Hematopoietic multipotent progenitor cell treated with erythropoietin and hydrocortisone succinate and interleukin-3 and kit ligand, for 6 days (in vitro differentiated cells): ENCODE results near the gene SCUBE2.
"Not testable (repeated sequence)": the region's sequence is repeated elsewhere in the genome, so short reads cannot be mapped to it uniquely, and the experiment has no call there.

Experiments used
- DNase-seq: peaks from one replicate; pipeline ENCODE4 v3.0.0-alpha.2; 2015

SCUBE2 gene

GRCh38 chr11:9039863-9040262 is 51.5 kb downstream of the SCUBE2 start:
- no peak for DNase-seq

GRCh38 chr11:9039198-9039597 is 52.2 kb downstream of the SCUBE2 start:
- no peak for DNase-seq

DNA sequence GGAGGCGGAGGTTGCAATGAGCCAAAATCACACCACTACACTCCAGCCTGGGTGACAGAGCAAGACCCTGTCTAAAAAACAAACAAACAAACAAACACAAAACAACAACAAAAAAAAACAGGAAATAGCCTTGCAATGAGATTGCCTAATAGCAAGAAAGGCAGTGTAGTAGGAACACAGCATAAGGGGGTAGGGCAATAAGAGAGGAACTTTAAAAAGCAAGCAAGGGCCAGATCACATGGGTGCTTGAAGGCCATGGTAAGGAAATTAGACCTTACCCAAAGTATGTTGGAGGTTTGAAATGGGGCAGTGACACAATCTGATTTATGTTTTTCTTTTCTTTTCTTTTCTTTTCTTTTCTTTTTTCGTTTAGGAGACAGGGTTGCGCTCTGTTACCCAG is 52.9 kb downstream of the SCUBE2 start:
- DNase-seq = no peak

DNA sequence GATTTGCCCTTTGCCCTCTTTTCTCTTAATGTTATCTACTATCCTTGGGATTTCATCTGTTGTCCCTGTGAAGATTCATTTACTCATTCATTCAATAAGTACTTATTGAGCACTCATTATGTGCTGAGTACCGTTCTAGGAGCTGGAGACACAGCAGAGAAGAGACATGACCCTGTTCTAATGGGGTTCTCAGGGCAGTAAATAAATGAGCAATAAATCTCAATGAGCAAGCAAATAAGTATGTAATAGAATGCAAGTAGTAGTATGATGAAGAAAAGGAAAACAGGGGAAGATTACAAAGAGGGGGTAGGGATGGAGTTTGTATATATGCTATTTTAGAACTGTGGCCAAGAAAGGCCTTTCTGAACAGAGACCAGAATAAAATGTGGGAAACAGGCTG is 53.4 kb downstream of the SCUBE2 start:
- no peak for DNase-seq

DNA sequence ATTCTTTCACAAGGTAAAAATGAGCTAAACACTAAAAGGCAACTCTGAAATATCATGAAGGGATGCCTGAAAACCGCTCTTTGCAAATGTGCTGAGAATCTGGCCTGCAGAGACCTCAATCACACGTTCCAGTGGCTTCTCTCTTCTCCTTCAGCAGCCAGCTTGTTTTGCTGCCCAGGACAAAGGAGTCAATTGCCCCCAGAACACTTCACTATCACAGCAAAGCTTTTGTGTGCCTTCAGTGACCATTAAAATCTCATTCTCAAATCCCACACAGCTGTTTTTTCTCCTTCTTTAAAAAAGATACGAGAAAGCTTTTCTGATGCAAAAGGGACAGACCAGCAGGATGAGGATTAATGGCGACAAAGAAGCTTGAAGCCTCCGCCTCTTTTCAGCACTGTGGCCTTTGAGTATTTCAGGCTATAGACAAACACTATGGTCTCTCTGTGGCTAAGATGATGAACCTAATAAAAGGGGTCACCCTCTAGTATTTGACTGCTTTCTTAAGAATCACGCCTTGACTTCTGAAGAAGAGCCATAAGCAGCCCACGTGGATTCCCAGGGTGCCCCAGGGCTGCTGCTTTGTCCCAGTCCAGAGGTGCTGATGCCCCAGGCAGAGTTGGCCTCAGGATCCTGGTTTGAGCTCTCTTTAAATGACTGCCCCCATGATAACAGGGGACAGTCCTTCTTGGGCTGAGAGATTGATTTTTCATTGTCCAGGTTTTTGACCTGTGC is 54.2 kb downstream of the SCUBE2 start:
- DNase-seq = no peak

GRCh38 chr11:9030601-9031000 is 60.8 kb downstream of the SCUBE2 start:
- no peak for DNase-seq

DNA sequence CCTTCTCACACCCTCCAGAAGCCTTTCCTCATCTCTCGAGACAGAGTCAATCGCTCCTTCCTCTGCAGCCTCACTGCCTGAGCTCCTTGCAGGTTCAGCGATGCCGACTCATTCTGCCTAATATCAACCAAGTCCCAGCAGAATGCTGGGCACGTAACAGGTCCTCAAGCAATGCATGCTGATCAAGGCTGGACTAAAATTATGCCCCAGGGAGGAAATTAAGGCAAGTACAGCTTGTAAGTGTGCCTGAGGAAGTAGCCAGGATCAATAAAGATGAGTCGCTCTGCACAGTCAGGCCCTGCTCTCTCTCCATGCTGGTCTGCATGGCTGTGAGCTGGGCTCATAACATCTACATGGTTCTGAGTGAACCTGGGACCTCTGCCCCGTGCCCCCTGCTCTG is 62.0 kb downstream of the SCUBE2 start:
- no peak for DNase-seq

GRCh38 chr11:9028581-9028980 is 62.8 kb downstream of the SCUBE2 start:
- DNase-seq = no peak

- no peak for DNase-seq
These were observed 66.1 kb downstream of the SCUBE2 start for GRCh38 chr11:9025101-9025850.

- DNase-seq = no peak
These were observed 68.3 kb downstream of the SCUBE2 start for GRCh38 chr11:9022961-9023680.

DNA sequence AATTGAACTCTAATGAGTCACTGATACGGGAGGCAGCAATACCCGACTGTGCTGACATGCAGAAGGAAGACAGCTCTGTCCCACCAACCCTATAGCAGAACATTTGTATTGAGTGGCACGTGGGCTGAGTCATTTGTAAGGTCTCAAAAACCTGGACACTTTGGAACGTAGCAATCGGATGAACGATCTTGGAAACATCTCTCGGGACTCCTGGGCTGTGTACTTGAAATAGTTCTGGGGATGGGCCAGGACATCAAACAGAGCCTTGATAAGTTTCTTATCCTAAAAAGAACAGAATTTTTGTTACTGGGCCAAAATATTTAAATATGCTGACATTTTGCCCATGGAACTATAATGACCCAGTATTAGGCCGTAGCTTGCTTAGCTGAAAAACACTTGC is 70.5 kb downstream of the SCUBE2 start:
- no peak for DNase-seq

DNA sequence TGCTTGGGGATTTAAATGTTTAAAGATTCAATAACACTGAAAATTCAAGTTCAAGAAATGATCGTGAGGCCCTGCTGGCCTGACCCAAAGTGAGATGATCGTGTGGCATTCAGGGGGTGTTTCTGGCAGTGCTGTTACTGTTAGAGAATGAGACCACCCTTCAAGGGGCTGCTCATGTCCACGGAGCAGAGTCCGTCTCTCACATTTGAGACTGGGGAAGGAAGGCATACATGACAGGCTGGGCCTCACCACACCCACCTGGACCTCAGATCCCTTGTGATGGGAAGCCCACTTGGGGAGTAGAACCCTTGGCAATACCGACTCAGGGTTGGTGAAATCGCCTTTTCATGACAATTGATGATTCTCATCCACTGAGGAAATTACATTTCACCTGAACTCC is 71.5 kb downstream of the SCUBE2 start:
- DNase-seq = no peak

GRCh38 chr11:9017773-9018172 is 73.6 kb downstream of the SCUBE2 start:
- peak; percentile 22 for DNase-seq

DNA sequence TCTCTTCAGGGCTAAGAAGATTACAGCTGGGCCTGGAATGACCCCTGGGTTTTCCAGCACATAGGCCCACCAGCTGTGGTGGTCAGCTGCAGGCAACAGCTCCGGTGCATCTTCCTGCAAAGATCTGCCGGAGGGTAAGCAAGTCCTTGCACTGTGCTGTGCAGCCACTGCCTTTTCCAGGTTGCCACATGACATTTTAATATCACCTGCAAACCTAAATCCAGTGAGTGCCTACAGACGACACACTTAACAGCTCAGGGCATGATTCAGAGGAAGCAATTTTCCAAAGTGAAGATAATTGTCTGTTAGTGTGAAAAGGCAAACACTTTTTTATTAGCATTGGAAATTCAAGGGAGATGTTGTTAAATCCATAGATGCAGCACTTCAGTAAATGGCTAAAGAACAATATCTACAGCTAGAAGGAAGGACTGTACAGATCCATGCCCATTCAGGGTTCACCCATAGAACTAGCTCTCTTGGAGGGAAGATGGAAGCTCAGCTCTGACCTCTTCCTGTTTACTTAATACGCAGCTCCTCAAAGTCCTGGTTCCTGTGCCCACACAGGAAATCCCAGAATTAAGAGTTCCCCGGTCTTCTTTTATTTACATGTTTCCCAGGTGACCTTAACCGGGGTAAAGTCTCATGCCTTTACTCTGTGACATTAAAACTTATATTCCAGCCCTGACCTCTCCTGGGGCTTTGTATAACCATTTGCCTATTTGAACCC is 74.3 kb downstream of the SCUBE2 start:
- DNase-seq = no peak

DNA sequence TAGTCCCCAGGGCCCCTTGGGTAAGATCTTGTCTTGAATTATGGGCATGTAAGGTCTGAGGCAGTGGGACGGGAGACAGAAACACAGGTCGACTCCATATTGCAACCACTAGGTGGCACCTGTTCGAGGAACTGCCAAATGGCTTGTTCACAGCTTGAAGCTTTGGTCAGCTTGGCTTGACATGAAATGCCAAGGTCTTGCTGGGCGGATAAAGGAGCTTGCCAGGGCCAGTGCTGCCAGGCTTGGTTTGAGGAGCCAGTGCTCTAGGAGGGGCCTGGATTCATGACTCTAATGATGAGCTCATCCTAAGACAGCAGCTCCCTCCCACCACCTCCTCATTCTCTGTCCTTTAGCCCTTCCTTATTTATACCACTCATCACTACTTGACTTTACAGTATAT is 75.7 kb downstream of the SCUBE2 start:
- peak; percentile 90 for DNase-seq

GRCh38 chr11:9014826-9015225 is 76.6 kb downstream of the SCUBE2 start:
- DNase-seq = no peak

- DNase-seq = no peak
These were observed 78.0 kb downstream of the SCUBE2 start for GRCh38 chr11:9013373-9013772.

DNA sequence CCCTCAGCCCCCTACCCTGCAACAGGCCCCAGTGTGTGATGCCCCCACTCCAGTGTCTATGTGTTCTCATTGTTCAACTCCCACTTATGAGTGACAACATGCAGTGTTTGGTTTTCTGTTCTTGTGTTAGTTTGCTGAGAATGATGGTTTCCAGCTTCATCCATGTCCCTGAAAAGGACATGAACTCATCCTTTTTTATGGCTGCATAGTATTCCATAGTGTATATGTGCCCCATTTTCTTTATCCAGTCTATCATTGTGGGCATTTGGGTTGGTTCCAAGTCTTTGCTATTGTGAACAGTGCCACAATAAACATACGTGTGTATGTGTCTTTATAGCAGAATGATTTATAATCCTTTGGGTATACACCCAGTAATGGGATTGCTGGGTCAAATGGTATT is 81.9 kb downstream of the SCUBE2 start:
- not testable (repeated sequence) for DNase-seq

DNA sequence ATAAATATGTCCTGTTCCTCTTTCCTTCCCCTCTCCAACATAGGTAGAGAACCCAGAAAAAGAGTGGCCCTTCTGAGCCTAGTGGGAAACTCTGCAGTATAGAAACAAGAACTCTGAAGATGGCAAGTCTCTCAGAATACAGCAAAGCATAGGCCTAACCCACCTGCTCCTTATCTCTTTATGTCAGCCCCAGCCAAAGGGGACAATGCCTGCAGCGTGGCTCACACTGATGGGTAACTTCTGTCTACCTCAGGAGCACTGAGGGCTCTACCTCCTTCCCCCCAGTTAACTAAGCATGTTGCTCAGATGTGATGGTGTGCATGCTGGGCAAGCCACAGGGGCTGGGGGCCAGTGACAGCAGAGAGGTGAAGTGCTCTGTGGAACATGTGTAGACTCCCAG is 82.7 kb downstream of the SCUBE2 start:
- DNase-seq = peak; percentile 77

- peak; percentile 64 for DNase-seq
These were observed 83.3 kb downstream of the SCUBE2 start for GRCh38 chr11:9008011-9008550.

DNA sequence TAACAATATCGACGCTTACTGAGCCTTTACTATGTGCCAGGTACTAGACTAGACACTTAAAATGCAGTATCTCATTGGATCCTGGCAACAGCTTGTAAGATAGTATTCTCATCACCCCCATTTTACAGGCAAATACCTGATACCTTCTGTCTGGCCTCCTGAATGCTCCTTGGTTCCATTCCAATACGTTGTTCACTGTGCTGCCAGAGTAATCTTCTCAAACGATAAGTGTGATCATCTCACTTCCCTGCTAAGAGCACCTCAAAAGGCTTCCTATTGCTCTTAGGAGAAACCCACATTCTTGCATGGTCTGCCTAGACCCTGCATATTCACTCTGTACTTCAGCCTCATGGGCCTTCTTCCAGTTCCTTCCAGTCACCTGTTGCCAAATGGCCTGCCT is 86.3 kb downstream of the SCUBE2 start:
- DNase-seq = no peak

DNA sequence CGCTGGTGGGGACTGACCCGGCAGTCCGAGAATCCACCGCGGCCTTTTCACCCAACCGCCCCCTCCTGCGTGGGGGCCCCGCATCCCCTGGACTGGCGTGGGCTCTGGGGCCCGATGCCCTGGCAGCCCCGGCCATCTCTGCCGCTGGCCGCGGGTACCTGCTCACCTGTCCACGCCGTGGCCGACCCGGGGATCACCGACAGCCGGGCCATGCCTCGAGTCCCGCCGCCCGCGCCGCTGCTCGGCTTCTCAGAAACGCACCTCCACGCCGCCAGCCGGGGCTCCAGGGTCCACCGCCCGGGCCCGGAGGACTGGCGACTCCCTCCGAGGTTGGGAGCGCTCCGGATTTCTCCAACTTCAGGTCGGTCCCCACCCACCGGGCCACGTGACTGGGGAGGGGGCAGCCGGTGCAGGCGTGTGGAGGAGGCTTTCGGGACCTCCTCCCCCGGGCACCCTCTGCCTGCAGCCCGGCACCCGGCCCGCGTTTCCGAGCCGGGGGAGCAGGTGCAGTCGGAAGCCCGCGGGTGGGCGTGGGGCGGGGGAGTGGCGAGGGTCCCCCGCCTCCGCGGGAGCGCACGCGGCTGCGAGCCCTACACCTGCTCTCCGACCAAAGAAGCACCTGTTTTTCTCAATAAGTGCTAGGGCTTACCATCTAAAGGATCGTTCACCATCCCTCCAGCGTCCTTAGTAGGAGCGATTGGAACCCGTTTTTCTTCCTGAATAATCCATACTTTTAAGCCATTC is 87.0 kb downstream of the SCUBE2 start:
- DNase-seq = no peak
